AG09309 (cell line): ENCODE measurements around the gene MAGI2.
A peak's percentile ranks its signal among the peaks of the same experiment; 100 is the strongest.

Source experiments
- DNase-seq: peaks from one replicate; pipeline ENCODE4 v3.0.0-alpha.2; 2010; ENCODE audit warnings: low read depth
- H3K4me3 ChIP-seq: 2 replicates; pipeline ENCODE4 v1.5.1; 2011; ENCODE audit warnings: mild to moderate bottlenecking, low read depth, low read length, moderate library complexity; ENCODE audit not compliant: control insufficient read depth
- TF ChIP-seq, protein P1 (sequence below): IDR thresholded peaks from 2 replicates; pipeline ENCODE4 v1.5.1; 2011; ENCODE audit warnings: mild to moderate bottlenecking, low read depth, low read length, inconsistent platforms; ENCODE audit not compliant: insufficient read depth, control insufficient read depth; ENCODE audit errors: missing control alignments

The MAGI2 gene

DNA sequence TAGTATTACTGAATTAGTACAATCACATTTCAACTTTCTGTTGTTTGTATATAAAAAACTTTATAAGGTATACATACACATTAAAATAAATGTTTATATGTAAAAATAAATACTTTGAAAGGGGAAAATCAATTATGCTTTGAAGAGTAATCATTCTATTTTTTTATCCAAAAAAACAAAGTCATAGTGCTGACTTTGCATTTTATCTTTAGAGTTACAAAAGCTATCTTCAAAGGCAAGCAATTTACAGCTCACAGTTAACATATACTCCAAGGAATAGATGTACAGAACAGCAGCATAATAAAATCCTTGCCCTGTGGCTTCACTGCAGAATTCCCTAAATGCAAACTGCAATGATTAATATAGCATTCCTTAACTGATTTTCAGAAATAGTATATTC is 53.2 kb downstream of the MAGI2 start:
- DNase-seq = no peak
- H3K4me3 ChIP-seq = no peak overlapping the region
- TF ChIP-seq, protein P1, sequence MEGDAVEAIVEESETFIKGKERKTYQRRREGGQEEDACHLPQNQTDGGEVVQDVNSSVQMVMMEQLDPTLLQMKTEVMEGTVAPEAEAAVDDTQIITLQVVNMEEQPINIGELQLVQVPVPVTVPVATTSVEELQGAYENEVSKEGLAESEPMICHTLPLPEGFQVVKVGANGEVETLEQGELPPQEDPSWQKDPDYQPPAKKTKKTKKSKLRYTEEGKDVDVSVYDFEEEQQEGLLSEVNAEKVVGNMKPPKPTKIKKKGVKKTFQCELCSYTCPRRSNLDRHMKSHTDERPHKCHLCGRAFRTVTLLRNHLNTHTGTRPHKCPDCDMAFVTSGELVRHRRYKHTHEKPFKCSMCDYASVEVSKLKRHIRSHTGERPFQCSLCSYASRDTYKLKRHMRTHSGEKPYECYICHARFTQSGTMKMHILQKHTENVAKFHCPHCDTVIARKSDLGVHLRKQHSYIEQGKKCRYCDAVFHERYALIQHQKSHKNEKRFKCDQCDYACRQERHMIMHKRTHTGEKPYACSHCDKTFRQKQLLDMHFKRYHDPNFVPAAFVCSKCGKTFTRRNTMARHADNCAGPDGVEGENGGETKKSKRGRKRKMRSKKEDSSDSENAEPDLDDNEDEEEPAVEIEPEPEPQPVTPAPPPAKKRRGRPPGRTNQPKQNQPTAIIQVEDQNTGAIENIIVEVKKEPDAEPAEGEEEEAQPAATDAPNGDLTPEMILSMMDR = no peak

GRCh38 chr7:79398138-79398749 is 55.2 kb downstream of the MAGI2 start:
- TF ChIP-seq, protein P1 = no peak
- H3K4me3 ChIP-seq = no peak overlapping the region
- DNase-seq = no peak

DNA sequence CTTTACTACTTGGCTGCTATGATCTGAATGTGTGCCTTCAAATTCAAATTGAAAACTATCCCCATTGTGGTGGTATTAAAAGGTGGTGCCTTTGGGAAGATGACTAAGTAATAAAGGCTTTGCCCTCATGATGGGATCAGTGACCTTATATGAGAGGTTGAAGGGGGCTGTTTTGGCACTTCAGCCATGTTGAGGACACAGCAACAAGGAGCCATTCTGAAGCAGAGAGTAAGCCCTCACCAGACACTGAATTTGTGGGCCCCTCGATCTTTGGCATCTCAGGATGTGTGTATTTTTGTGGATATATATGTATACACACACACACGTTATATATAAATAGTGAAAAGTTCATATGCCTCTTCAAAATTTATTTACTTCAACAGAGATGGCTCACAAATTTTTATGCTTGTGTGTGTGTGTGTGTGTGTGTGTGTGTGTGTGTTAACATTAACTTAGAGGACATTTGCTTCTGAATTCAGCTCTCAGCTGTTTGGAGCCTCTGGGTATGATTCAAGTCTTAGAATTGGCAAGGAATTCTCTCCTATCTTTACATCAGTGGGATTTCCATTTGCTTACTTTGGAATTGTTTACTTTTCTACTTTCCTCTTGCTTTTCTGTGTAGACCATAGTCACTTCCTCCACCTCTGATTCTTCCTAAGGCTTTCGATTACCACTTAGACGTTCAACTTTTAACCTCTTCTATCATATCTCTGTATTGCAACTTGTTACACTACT is 66.6 kb downstream of the MAGI2 start:
- peak; percentile 31 for DNase-seq

DNA sequence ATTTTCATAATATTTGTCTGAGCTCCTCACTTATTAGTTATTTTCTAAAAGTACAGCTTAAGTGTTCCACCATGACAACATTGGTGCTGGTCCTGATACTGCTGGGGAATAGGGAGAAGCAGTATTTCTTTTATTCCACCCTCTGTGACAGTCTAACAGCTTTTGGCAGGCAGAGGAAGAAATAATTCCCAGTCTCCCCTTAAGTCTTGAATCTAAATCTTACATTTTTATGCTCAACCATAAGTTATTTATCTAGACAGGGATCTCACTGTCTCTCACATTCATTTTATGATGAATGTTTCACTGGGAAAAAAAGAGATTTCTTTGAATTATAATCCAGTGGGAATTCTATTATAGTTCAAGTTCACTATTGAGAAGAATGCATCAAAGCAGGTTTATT is 71.5 kb downstream of the MAGI2 start:
- DNase-seq = no peak
- TF ChIP-seq, protein P1 = no peak
- no peak overlapping the region for H3K4me3 ChIP-seq

More for the DNA sequence above, 66.6 kb downstream of the MAGI2 start:
- H3K4me3 ChIP-seq = no peak overlapping the region
- TF ChIP-seq, protein P1 = no peak

GRCh38 chr7:79377097-79377496 is 76.4 kb downstream of the MAGI2 start:
- DNase-seq = peak; percentile 20
- TF ChIP-seq, protein P1 = no peak
- H3K4me3 ChIP-seq = no peak overlapping the region

- DNase-seq = no peak
- TF ChIP-seq, protein P1 = no peak
- H3K4me3 ChIP-seq = no peak overlapping the region
Observed at GRCh38 chr7:79376299-79377025, 77.0 kb downstream of the MAGI2 start.
